Measurements from ENCODE around the gene CD74.

- no peak for TF ChIP-seq EED (CRISPR knock-in tag; IDR thresholded peaks at IDR 0.05)
- no peak for TF ChIP-seq ZNF263 (CRISPR knock-in tag; IDR thresholded peaks at IDR 0.05)
- TF ChIP-seq FOSL1 (CRISPR knock-in tag; IDR thresholded peaks at IDR 0.05; ENCODE audit: borderline replicate concordance) = no peak
- TF ChIP-seq ZBTB21 (CRISPR knock-in tag; IDR thresholded peaks at IDR 0.05) = no peak
- no peak for TF ChIP-seq ZNF850 (CRISPR knock-in tag; conservative IDR thresholded peaks at IDR 0.05)
These were observed 44.4 kb upstream of the CD74 start for GRCh38 chr5:150457121-150457520.

All from HepG2 (cell line).